IMR-90 (cell line): ENCODE data around the gene HSD17B14. TPM values are rescaled to one million over a fixed set of nuclear protein-coding genes. Genes with fewer than 3 reads are reported as not detected.

Source experiments
- ATAC-seq: fragments of 200-7000 bp; cut with Tn5 transposase; 2 replicates; pipeline ENCODE4 v1.9.1; 2020; ENCODE audit warnings: low read depth, mild to moderate bottlenecking, moderate library complexity
- BruUV-seq: library from RNA; stranded (reverse); fragments of 400-500 nt; replicated peaks from 2 replicates; lab custom pipeline; 2021; lab: Mats Ljungman, UMichigan
- CTCF ChIA-PET: fragments of 300-600 bp; formaldehyde crosslinking; extraction: SDS; loops from one replicate; lab custom pipeline; 2021; ENCODE audit warnings: antibody characterized with exemption; lab: Yijun Ruan, JAX
- POLR2A ChIA-PET: fragments of 300-600 bp; sonication (Branson Sonifier 250); formaldehyde crosslinking; loops from one replicate; lab custom pipeline; 2022; ENCODE audit warnings: antibody characterized with exemption; ENCODE audit not compliant: unreplicated experiment; lab: Charles Lee
- DNase-seq: peaks from one replicate; pipeline ENCODE4 v3.0.0; 2013
- H2AFZ ChIP-seq: replicated peaks from 2 replicates; pipeline ENCODE3; 2013; ENCODE audit warnings: low read length, mild to moderate bottlenecking; ENCODE audit not compliant: poor library complexity
- H2AK5ac ChIP-seq: 2 replicates; pipeline ENCODE4 v1.6.1; 2013; ENCODE audit warnings: low read depth, low read length, inconsistent platforms
- H2AK9ac ChIP-seq: replicated peaks from 2 replicates; pipeline ENCODE3; 2013; ENCODE audit warnings: mild to moderate bottlenecking, low read depth, low read length, moderate library complexity; ENCODE audit not compliant: poor library complexity
- H2BK120ac ChIP-seq: 2 replicates; pipeline ENCODE4 v1.6.1; 2013; ENCODE audit warnings: low read depth, low read length, inconsistent platforms
- H2BK15ac ChIP-seq: 3 replicates; pipeline ENCODE4 v1.6.1; 2013; ENCODE audit warnings: low read depth, low read length, inconsistent platforms
- H2BK20ac ChIP-seq: 2 replicates; pipeline ENCODE4 v1.6.1; 2013; ENCODE audit warnings: low read depth, mild to moderate bottlenecking, inconsistent platforms, low read length, moderate library complexity
- H2BK5ac ChIP-seq: 2 replicates; pipeline ENCODE4 v1.6.1; 2013; ENCODE audit warnings: mild to moderate bottlenecking, low read depth, low read length, inconsistent platforms; ENCODE audit not compliant: poor library complexity, severe bottlenecking
- H3K14ac ChIP-seq: replicated peaks from 2 replicates; pipeline ENCODE4 v1.6.1; 2013; ENCODE audit warnings: low read depth, low read length, inconsistent platforms
- H3K18ac ChIP-seq: 2 replicates; pipeline ENCODE4 v1.6.1; 2013; ENCODE audit warnings: low read depth, low read length, control low read depth
- H3K23ac ChIP-seq: 2 replicates; pipeline ENCODE4 v1.6.1; 2013; ENCODE audit warnings: low read depth, low read length, inconsistent platforms
- H3K27ac ChIP-seq: 2 replicates; pipeline ENCODE4 v1.5.1; 2013; ENCODE audit warnings: mild to moderate bottlenecking, control low read depth, low read length; ENCODE audit not compliant: insufficient read depth
- H3K27me3 ChIP-seq: 2 replicates; pipeline ENCODE4 v1.6.1; 2013; ENCODE audit warnings: low read length; ENCODE audit not compliant: control insufficient read depth, insufficient read depth
- H3K36me3 ChIP-seq: 2 replicates; pipeline ENCODE4 v1.6.1; 2013; ENCODE audit warnings: low read length, mixed read lengths; ENCODE audit not compliant: control insufficient read depth, insufficient read depth
- H3K4ac ChIP-seq: 2 replicates; pipeline ENCODE4 v1.6.1; 2013; ENCODE audit warnings: low read depth, low read length, inconsistent platforms
- H3K4me1 ChIP-seq: 2 replicates; pipeline ENCODE4 v1.6.1; 2013; ENCODE audit warnings: low read length, mixed read lengths; ENCODE audit not compliant: control insufficient read depth, insufficient read depth
- H3K4me2 ChIP-seq: 2 replicates; pipeline ENCODE4 v1.6.1; 2013; ENCODE audit warnings: low read depth, mild to moderate bottlenecking, control low read depth, low read length, moderate library complexity
- H3K4me3 ChIP-seq: 2 replicates; pipeline ENCODE4 v1.5.1; 2013; ENCODE audit warnings: low read depth, mild to moderate bottlenecking, control low read depth, low read length, moderate library complexity; ENCODE audit not compliant: insufficient read depth
- H3K56ac ChIP-seq: 2 replicates; pipeline ENCODE4 v1.6.1; 2013; ENCODE audit warnings: low read length, inconsistent platforms; ENCODE audit not compliant: insufficient read depth; ENCODE audit errors: extremely low read depth
- H3K79me1 ChIP-seq, 2 experiments: 2 replicates each; pipeline ENCODE4 v1.6.1; 2013; ENCODE audit warnings: low read length in 2 of 2, inconsistent platforms in 1 of 2, low read depth in 1 of 2
- H3K9ac ChIP-seq: 2 replicates; pipeline ENCODE4 v1.6.1; 2013; ENCODE audit warnings: low read depth, low read length, control low read depth
- H3K9me1 ChIP-seq: 2 replicates; pipeline ENCODE4 v1.6.1; 2013; ENCODE audit warnings: low read length, inconsistent platforms; ENCODE audit not compliant: insufficient read depth
- H3K9me3 ChIP-seq: 2 replicates; pipeline ENCODE4 v1.6.1; 2013; ENCODE audit warnings: low read length; ENCODE audit not compliant: control insufficient read depth, insufficient read depth
- H4K20me1 ChIP-seq: 2 replicates; pipeline ENCODE4 v1.6.1; 2013; ENCODE audit warnings: low read length, inconsistent platforms; ENCODE audit not compliant: insufficient read depth
- H4K5ac ChIP-seq: 2 replicates; pipeline ENCODE4 v1.6.1; 2013; ENCODE audit warnings: mild to moderate bottlenecking, low read depth, low read length, control low read depth
- H4K8ac ChIP-seq, 2 experiments: 2 replicates each; pipeline ENCODE4 v1.6.1; 2013; ENCODE audit warnings: low read depth in 2 of 2, low read length in 2 of 2, control low read depth in 1 of 2, inconsistent platforms in 1 of 2
- H4K91ac ChIP-seq: 2 replicates; pipeline ENCODE4 v1.6.1; 2013; ENCODE audit warnings: low read depth, low read length, inconsistent platforms; ENCODE audit not compliant: insufficient read depth
- BHLHE40 ChIP-seq: fragments of 150-350 bp; IDR thresholded peaks from 2 replicates; pipeline ENCODE4 v1.6.1; 2016; ENCODE audit warnings: mild to moderate bottlenecking, low read depth, low read length
- CEBPB ChIP-seq: IDR thresholded peaks from 2 replicates; pipeline ENCODE4 v1.6.1; 2012; ENCODE audit warnings: low read depth, low read length, improper control_type of control experiment
- CHD1 ChIP-seq: IDR thresholded peaks from 2 replicates; pipeline ENCODE4 v1.6.1; 2012; ENCODE audit warnings: low read depth, low read length, improper control_type of control experiment
- FOS ChIP-seq: fragments of 150-350 bp; IDR thresholded peaks from 2 replicates; pipeline ENCODE4 v1.6.1; 2016; ENCODE audit warnings: low read depth, low read length
- MAZ ChIP-seq: IDR thresholded peaks from 2 replicates; pipeline ENCODE4 v1.6.1; 2012; ENCODE audit warnings: low read depth, mild to moderate bottlenecking, low read length, improper control_type of control experiment, moderate library complexity, borderline replicate concordance
- NFE2L2 ChIP-seq: fragments of 150-350 bp; IDR thresholded peaks from 2 replicates; pipeline ENCODE4 v1.6.1; 2016; ENCODE audit warnings: low read depth, mild to moderate bottlenecking, low read length
- RAD21 ChIP-seq: IDR thresholded peaks from 2 replicates; pipeline ENCODE4 v1.6.1; 2012; ENCODE audit warnings: low read length, improper control_type of control experiment
- RCOR1 ChIP-seq: IDR thresholded peaks from 2 replicates; pipeline ENCODE4 v1.6.1; 2012; ENCODE audit warnings: mild to moderate bottlenecking, low read length, improper control_type of control experiment; ENCODE audit not compliant: insufficient replicate concordance
- SMC3 ChIP-seq: fragments of 150-350 bp; IDR thresholded peaks from 2 replicates; pipeline ENCODE4 v1.6.1; 2016; ENCODE audit warnings: low read depth, mild to moderate bottlenecking, antibody characterized with exemption, low read length, moderate library complexity
- WGBS, 2 experiments: methylation state at CpG; one replicate each; pipeline versions ENCODE4 v1.1.5 to v1.1.7; 2013; ENCODE audit warnings: missing lambda C conversion rate in 2 of 2; ENCODE audit not compliant: insufficient read length in 1 of 2; ENCODE audit errors: extremely low coverage in 2 of 2; 5-methylcytosine and 5-hydroxymethylcytosine counted together
- dilution Hi-C: fragments of 300-500 bp; cut with HindIII; formaldehyde crosslinking; loops from one replicate; pipeline ENCODE4 v1.14.3; 2018; ENCODE audit warnings: low sequenced_read_pairs; ENCODE audit not compliant: unreplicated experiment
- in situ Hi-C: fragments of 300-500 bp; cut with MboI; formaldehyde crosslinking; loops from 3 replicates; pipeline ENCODE4 v1.14.3; 2019; ENCODE audit warnings: low sequenced_read_pairs, inconsistent platforms, mixed read lengths
- intact Hi-C: fragments of 100-400 bp; cut with micrococcal nuclease; formaldehyde crosslinking; loops from 2 replicates; pipeline ENCODE4 v1.10.0; 2022
- polyA plus RNA-seq, 3 experiments: library from polyadenylated mRNA; depleted of rRNA; stranded (reverse); fragments of >200 nt; gene quantifications; 2 replicates each; pipeline ENCODE4 v1.2.3, GENCODE V29; 2012; ENCODE audit warnings: low replicate concordance in 1 of 3
- total RNA-seq: library from RNA; depleted of rRNA; stranded (reverse); fragments of >200 nt; gene quantifications from 2 replicates; pipeline ENCODE4 v1.2.3, GENCODE V29; 2012
- TF ChIP-seq, protein P1 (sequence below): conservative IDR thresholded peaks from 2 replicates; pipeline ENCODE4 v1.5.1; 2012; ENCODE audit warnings: mild to moderate bottlenecking, low read depth, low read length, improper control_type of control experiment
- TF ChIP-seq, protein P2 (sequence below): fragments of 150-350 bp; IDR thresholded peaks from 2 replicates; pipeline ENCODE4 v1.6.1; 2016; ENCODE audit warnings: low read depth, mild to moderate bottlenecking, low read length, moderate library complexity, borderline replicate concordance
- TF ChIP-seq, protein P3 (sequence below): fragments of 150-350 bp; IDR thresholded peaks from 2 replicates; pipeline ENCODE4 v1.6.1; 2017; ENCODE audit warnings: mild to moderate bottlenecking, antibody characterized with exemption, low read length, low read depth

The HSD17B14 gene
- total and polyA plus RNA-seq, 2 of the 4 experiments (the other 2 are of a cell fraction), result 0.54 to 4.5 TPM

DNA sequence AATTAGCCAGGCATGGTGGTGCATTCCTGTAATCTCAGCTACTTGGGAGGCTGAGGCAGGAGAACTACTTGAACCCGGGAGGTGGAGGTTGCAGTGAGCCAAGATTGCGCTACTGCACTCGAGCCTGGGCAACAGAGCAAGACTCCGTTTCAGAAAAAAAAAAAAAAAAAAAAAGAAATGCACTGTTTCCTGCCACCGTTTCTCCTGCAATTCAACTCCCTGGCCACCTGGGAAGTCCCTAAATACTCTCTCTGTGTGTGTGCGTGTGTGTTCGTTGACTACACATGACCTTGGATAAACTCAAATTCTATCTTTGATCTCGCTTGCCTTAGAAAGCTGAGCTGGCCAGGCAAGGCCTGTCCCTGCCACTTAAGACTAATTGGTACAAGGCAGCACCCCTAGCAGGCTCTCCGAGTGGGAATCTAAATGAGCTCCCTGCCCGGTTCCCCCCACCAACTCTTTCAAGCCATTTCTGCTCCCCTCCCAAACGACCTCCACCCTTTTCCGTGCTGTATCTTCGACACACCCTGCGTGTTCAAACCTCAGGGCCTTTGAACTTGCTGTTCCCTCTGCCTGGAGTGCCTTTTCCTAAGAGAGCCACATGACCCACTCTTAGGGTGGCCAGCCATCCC, 20.3 kb downstream of the HSD17B14 start:
- H2BK5ac ChIP-seq, result no peak overlapping the region

More for the DNA sequence above, 20.3 kb downstream of the HSD17B14 start:
- Histone ChIP-seq H2BK15ac (no peak overlapping the region), H3K18ac (no peak overlapping the region), H4K91ac (no peak overlapping the region), H2AK9ac (no peak overlapping the region), H3K9me1 (no peaks in the 10 kb centered on the region), H2AK5ac (no peak overlapping the region), H3K23ac (no peak overlapping the region), H2AFZ (no peak overlapping the region), H3K27ac (no peak overlapping the region), H3K56ac (no peak overlapping the region), H3K79me1 (no peaks in the 10 kb centered on the region; a peak in 1 of 4 replicates), H2BK20ac (no peak overlapping the region), H3K4ac (no peak overlapping the region), H3K9me3 (no peaks in the 10 kb centered on the region), H2BK120ac (no peak overlapping the region), H4K20me1 (no peaks in the 10 kb centered on the region), H4K8ac (no peak overlapping the region), H3K27me3 (no peaks in the 10 kb centered on the region), H3K4me3 (no peak overlapping the region), H4K5ac (no peak overlapping the region), H3K4me2 (no peak overlapping the region), H3K36me3 (no peaks in the 10 kb centered on the region), H3K14ac (no peak overlapping the region), H3K4me1 (peaks cover 3% of the 10 kb centered on the region; the same call in 1 of the 2 replicates), H3K9ac (no peak overlapping the region)
- intact Hi-C loops (no loop called here), dilution Hi-C loops (no loop called here), in situ Hi-C loops (no loop called here)
- ChIA-PET CTCF (interaction anchor here (0.7 kb wide), 1 partner anchor 23 kb away, joined by 3 read pairs; no protein-coding TSS in a partner anchor), POLR2A (no interaction called here)
- BruUV-seq, result no TSS peak
- ATAC-seq (no peak), DNase-seq (peak; percentile 43)
- no peak for TF ChIP-seq CHD1
- no peak for TF ChIP-seq RAD21
- TF ChIP-seq CEBPB, result no peak
- TF ChIP-seq FOS, result no peak
- TF ChIP-seq, protein P1, sequence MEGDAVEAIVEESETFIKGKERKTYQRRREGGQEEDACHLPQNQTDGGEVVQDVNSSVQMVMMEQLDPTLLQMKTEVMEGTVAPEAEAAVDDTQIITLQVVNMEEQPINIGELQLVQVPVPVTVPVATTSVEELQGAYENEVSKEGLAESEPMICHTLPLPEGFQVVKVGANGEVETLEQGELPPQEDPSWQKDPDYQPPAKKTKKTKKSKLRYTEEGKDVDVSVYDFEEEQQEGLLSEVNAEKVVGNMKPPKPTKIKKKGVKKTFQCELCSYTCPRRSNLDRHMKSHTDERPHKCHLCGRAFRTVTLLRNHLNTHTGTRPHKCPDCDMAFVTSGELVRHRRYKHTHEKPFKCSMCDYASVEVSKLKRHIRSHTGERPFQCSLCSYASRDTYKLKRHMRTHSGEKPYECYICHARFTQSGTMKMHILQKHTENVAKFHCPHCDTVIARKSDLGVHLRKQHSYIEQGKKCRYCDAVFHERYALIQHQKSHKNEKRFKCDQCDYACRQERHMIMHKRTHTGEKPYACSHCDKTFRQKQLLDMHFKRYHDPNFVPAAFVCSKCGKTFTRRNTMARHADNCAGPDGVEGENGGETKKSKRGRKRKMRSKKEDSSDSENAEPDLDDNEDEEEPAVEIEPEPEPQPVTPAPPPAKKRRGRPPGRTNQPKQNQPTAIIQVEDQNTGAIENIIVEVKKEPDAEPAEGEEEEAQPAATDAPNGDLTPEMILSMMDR, result no peak
- no peak for TF ChIP-seq RCOR1
- no peak for TF ChIP-seq NFE2L2
- TF ChIP-seq, protein P2, sequence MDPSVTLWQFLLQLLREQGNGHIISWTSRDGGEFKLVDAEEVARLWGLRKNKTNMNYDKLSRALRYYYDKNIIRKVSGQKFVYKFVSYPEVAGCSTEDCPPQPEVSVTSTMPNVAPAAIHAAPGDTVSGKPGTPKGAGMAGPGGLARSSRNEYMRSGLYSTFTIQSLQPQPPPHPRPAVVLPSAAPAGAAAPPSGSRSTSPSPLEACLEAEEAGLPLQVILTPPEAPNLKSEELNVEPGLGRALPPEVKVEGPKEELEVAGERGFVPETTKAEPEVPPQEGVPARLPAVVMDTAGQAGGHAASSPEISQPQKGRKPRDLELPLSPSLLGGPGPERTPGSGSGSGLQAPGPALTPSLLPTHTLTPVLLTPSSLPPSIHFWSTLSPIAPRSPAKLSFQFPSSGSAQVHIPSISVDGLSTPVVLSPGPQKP, result no peak
- TF ChIP-seq BHLHE40, result no peak
- TF ChIP-seq, protein P3, sequence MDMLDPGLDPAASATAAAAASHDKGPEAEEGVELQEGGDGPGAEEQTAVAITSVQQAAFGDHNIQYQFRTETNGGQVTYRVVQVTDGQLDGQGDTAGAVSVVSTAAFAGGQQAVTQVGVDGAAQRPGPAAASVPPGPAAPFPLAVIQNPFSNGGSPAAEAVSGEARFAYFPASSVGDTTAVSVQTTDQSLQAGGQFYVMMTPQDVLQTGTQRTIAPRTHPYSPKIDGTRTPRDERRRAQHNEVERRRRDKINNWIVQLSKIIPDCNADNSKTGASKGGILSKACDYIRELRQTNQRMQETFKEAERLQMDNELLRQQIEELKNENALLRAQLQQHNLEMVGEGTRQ, result no peak
- TF ChIP-seq MAZ, result no peak
- TF ChIP-seq SMC3, result no peak
- 90% methylated on average over 4 of the region's 14 CpGs; no CpG with 5 or more reads in 1 of the 2 experiments for WGBS, 2 experiments
